Measurements from ENCODE around the gene DCLRE1A. TPM values are rescaled to one million over a fixed set of nuclear protein-coding genes. Genes with fewer than 3 reads are reported as not detected.
"Not testable (repeated sequence)": the region's sequence is repeated elsewhere in the genome, so short reads cannot be mapped to it uniquely, and the experiment has no call there.

DCLRE1A gene
- total and polyA plus RNA-seq, 2 donors (not counting 1 experiment from before 2014, with no cell fraction given): 1.4 to 2.4 TPM

- H3K79me2 ChIP-seq (ENCODE audit: control insufficient read depth, insufficient read depth, low read length): no peaks in the 10 kb centered on the region
- ATAC-seq (ENCODE audit: low read depth) (no peak), DNase-seq (no peak)
- H4K20me1 ChIP-seq (ENCODE audit: control insufficient read depth, insufficient read depth, low read length, poor library complexity, severe bottlenecking): no peaks in the 10 kb centered on the region
- peaks cover 10% of the 10 kb centered on the region for H3K4me1 Mint-ChIP-seq
- intact Hi-C loops (cut with micrococcal nuclease): loop anchor here (5.0 kb wide), 1 partner anchor 42 kb away; no protein-coding TSS in a partner anchor
- H3K36me3 ChIP-seq (replicated peaks in 1 of 2; ENCODE audit: control extremely low read depth in 1 of 2, control insufficient read depth in 1 of 2, extremely low read depth in 1 of 2, insufficient read depth in 2 of 2, low read length in 1 of 2): no peaks in the 10 kb centered on the region
- no peak overlapping the region for H3K4me3 ChIP-seq (ENCODE audit: control extremely low read depth in 1 of 5, extremely low read depth in 1 of 5, insufficient read depth in 1 of 5, low read depth in 2 of 5, low read length in 4 of 5)
- H3K9ac ChIP-seq (ENCODE audit: low read length): no peak overlapping the region
- H3K4me1 ChIP-seq (ENCODE audit: control insufficient read depth in 2 of 2, insufficient read depth in 2 of 2, low read length in 2 of 2): peaks cover 4% of the 10 kb centered on the region in 2 donors
- H3K9me3 ChIP-seq (ENCODE audit: control extremely low read depth in 1 of 3, control insufficient read depth in 2 of 3, insufficient read depth in 1 of 3, low read length in 2 of 3): no peaks in the 10 kb centered on the region
- no peak for TF ChIP-seq CTCF (IDR thresholded peaks at IDR 0.05)
- no peak for TF ChIP-seq EZH2 (IDR thresholded peaks at IDR 0.05; ENCODE audit: borderline replicate concordance, insufficient read depth, low read depth, low read length, poor library complexity, severe bottlenecking)
- POLR2A ChIA-PET: no interaction called here
- 14% methylated on average over 3 of the region's 6 CpGs for WGBS (ENCODE audit: insufficient coverage)
- H3K27me3 ChIP-seq (replicated peaks in 1 of 4; ENCODE audit: control extremely low read depth in 1 of 4, control insufficient read depth in 3 of 4, insufficient read depth in 4 of 4, low read length in 3 of 4): no peaks in the 10 kb centered on the region
- no peaks in the 10 kb centered on the region for H3K27me3 Mint-ChIP-seq
- no peaks in the 10 kb centered on the region for H3K9me3 Mint-ChIP-seq (ENCODE audit: insufficient read depth)
- no peak overlapping the region for H3K27ac ChIP-seq (ENCODE audit: low read length in 2 of 2)
- H3K27ac Mint-ChIP-seq: no peak overlapping the region
- no peak overlapping the region for H2AFZ ChIP-seq (ENCODE audit: insufficient read depth, low read depth, low read length, poor library complexity, severe bottlenecking)
- CTCF ChIA-PET: interaction anchor here (1.0 kb wide), 1 partner anchor 42 kb away, joined by 3 read pairs; no protein-coding TSS in a partner anchor
- no peak overlapping the region for H3K4me3 Mint-ChIP-seq
- H3K4me2 ChIP-seq (replicated peaks; ENCODE audit: low read depth, low read length, poor library complexity, severe bottlenecking): no peak overlapping the region
Measured at GRCh38 chr10:113843972-113844485, 9.9 kb downstream of the DCLRE1A start.

- POLR2A ChIA-PET: no interaction called here
- Histone ChIP-seq H3K36me3 (replicated peaks in 1 of 2; ENCODE audit: control extremely low read depth in 1 of 2, control insufficient read depth in 1 of 2, extremely low read depth in 1 of 2, insufficient read depth in 2 of 2, low read length in 1 of 2) (no peaks in the 10 kb centered on the region), H3K9ac (ENCODE audit: low read length) (no peak overlapping the region), H3K27me3 (replicated peaks in 1 of 4; ENCODE audit: control extremely low read depth in 1 of 4, control insufficient read depth in 3 of 4, insufficient read depth in 4 of 4, low read length in 3 of 4) (no peaks in the 10 kb centered on the region), H3K4me3 (ENCODE audit: control extremely low read depth in 1 of 5, extremely low read depth in 1 of 5, insufficient read depth in 1 of 5, low read depth in 2 of 5, low read length in 4 of 5) (no peak overlapping the region), H3K4me1 (ENCODE audit: control insufficient read depth in 2 of 2, insufficient read depth in 2 of 2, low read length in 2 of 2) (peaks cover 4% of the 10 kb centered on the region in 2 donors), H4K20me1 (ENCODE audit: control insufficient read depth, insufficient read depth, low read length, poor library complexity, severe bottlenecking) (no peaks in the 10 kb centered on the region), H2AFZ (ENCODE audit: insufficient read depth, low read depth, low read length, poor library complexity, severe bottlenecking) (no peak overlapping the region), H3K27ac (ENCODE audit: low read length in 2 of 2) (no peak overlapping the region), H3K4me2 (replicated peaks; ENCODE audit: low read depth, low read length, poor library complexity, severe bottlenecking) (no peak overlapping the region), H3K79me2 (ENCODE audit: control insufficient read depth, insufficient read depth, low read length) (no peaks in the 10 kb centered on the region), H3K9me3 (ENCODE audit: control extremely low read depth in 1 of 3, control insufficient read depth in 2 of 3, insufficient read depth in 1 of 3, low read length in 2 of 3) (no peaks in the 10 kb centered on the region)
- DNase-seq (no peak), ATAC-seq (ENCODE audit: low read depth) (no peak)
- no peak overlapping the region for H3K27ac Mint-ChIP-seq
- H3K9me3 Mint-ChIP-seq (ENCODE audit: insufficient read depth): no peaks in the 10 kb centered on the region
- CTCF ChIA-PET: no interaction called here
- no peak overlapping the region for H3K4me3 Mint-ChIP-seq
- no peak for TF ChIP-seq EZH2 (IDR thresholded peaks at IDR 0.05; ENCODE audit: borderline replicate concordance, insufficient read depth, low read depth, low read length, poor library complexity, severe bottlenecking)
- no peak for TF ChIP-seq CTCF (IDR thresholded peaks at IDR 0.05)
- H3K4me1 Mint-ChIP-seq: peaks cover 10% of the 10 kb centered on the region
- intact Hi-C loops (cut with micrococcal nuclease): loop anchor here (5.0 kb wide), 1 partner anchor 40 kb away; no protein-coding TSS in a partner anchor
- no peaks in the 10 kb centered on the region for H3K27me3 Mint-ChIP-seq
- no CpG with 5 or more reads among the region's 1 CpG for WGBS (ENCODE audit: insufficient coverage)
Measured at GRCh38 chr10:113842171-113842570, 11.7 kb downstream of the DCLRE1A start.

GRCh38 chr10:113828567-113828966 is 25.3 kb downstream of the DCLRE1A start:
- H3K4me1 Mint-ChIP-seq; POLR2A ChIA-PET; H2AFZ ChIP-seq (ENCODE audit: insufficient read depth, low read depth, low read length, poor library complexity, severe bottlenecking); H3K4me1 ChIP-seq (ENCODE audit: control insufficient read depth in 2 of 2, insufficient read depth in 2 of 2, low read length in 2 of 2); H3K27me3 ChIP-seq (replicated peaks in 1 of 4; ENCODE audit: control extremely low read depth in 1 of 4, control insufficient read depth in 3 of 4, insufficient read depth in 4 of 4, low read length in 3 of 4); CTCF ChIA-PET; H4K20me1 ChIP-seq (ENCODE audit: control insufficient read depth, insufficient read depth, low read length, poor library complexity, severe bottlenecking); H3K9me3 Mint-ChIP-seq (ENCODE audit: insufficient read depth); H3K27ac Mint-ChIP-seq; H3K4me3 ChIP-seq (ENCODE audit: control extremely low read depth in 1 of 5, extremely low read depth in 1 of 5, insufficient read depth in 1 of 5, low read depth in 2 of 5, low read length in 4 of 5); H3K4me3 Mint-ChIP-seq; ATAC-seq (ENCODE audit: low read depth); intact Hi-C loops (cut with micrococcal nuclease); H3K4me2 ChIP-seq (replicated peaks; ENCODE audit: low read depth, low read length, poor library complexity, severe bottlenecking); H3K36me3 ChIP-seq (replicated peaks in 1 of 2; ENCODE audit: control extremely low read depth in 1 of 2, control insufficient read depth in 1 of 2, extremely low read depth in 1 of 2, insufficient read depth in 2 of 2, low read length in 1 of 2); H3K27me3 Mint-ChIP-seq; H3K79me2 ChIP-seq (ENCODE audit: control insufficient read depth, insufficient read depth, low read length); H3K9ac ChIP-seq (ENCODE audit: low read length): not testable (repeated sequence)
- H3K9me3 ChIP-seq (ENCODE audit: control extremely low read depth in 1 of 3, control insufficient read depth in 2 of 3, insufficient read depth in 1 of 3, low read length in 2 of 3): peaks cover 0 to 14% (median 8%) of the 10 kb centered on the region in 3 donors
- DNase-seq: peak; percentile 15
- H3K27ac ChIP-seq (ENCODE audit: low read length in 2 of 2): peak overlapping the region in 1 of 2 donors; percentile 50
- WGBS (ENCODE audit: insufficient coverage): 41% methylated on average over 8 of the region's 10 CpGs

Data from B cell (primary cell).